ENCODE data around the gene INSIG1. TPM values are rescaled to one million over a fixed set of nuclear protein-coding genes. Genes with fewer than 3 reads are reported as not detected.

The INSIG1 gene
- total RNA-seq, 1 donor from 2014 or later, result 90.7 TPM

- no peak overlapping the region for H3K4me3 ChIP-seq
- H3K9me3 ChIP-seq, result no peaks in the 10 kb centered on the region
- no peaks in the 10 kb centered on the region for H3K4me1 ChIP-seq
- H3K27me3 ChIP-seq, result peaks cover 5% of the 10 kb centered on the region
- ATAC-seq, result no peak
- no peaks in the 10 kb centered on the region for H3K36me3 ChIP-seq
- intact Hi-C loops (cut with DNase I), result loop anchor here (10.0 kb wide), 2 partner anchors 161 to 421 kb away; no protein-coding TSS in a partner anchor
- TF ChIP-seq CTCF (IDR thresholded peaks at IDR 0.05), result no peak
- no peak overlapping the region for H3K27ac ChIP-seq
- no peak for DNase-seq
Observed at GRCh38 chr7:155345490-155345889, 47.8 kb downstream of the INSIG1 start.

- H3K4me1 ChIP-seq, result no peaks in the 10 kb centered on the region
- no peaks in the 10 kb centered on the region for H3K9me3 ChIP-seq
- peaks cover 9% of the 10 kb centered on the region for H3K27me3 ChIP-seq
- no peak for TF ChIP-seq CTCF (IDR thresholded peaks at IDR 0.05)
- no peaks in the 10 kb centered on the region for H3K36me3 ChIP-seq
- DNase-seq (no peak), ATAC-seq (no peak)
- intact Hi-C loops (cut with DNase I), result loop anchor here (10.0 kb wide), 2 partner anchors 161 to 421 kb away; no protein-coding TSS in a partner anchor
- no peak overlapping the region for H3K4me3 ChIP-seq
- H3K27ac ChIP-seq, result no peak overlapping the region
Observed at GRCh38 chr7:155346285-155346684, 48.6 kb downstream of the INSIG1 start.

GRCh38 chr7:155348806-155349205 lies 51.1 kb downstream of the INSIG1 start:
- Histone ChIP-seq H3K9me3 (no peaks in the 10 kb centered on the region), H3K4me3 (no peak overlapping the region), H3K27ac (no peak overlapping the region), H3K27me3 (peaks cover 11% of the 10 kb centered on the region), H3K4me1 (no peaks in the 10 kb centered on the region), H3K36me3 (no peaks in the 10 kb centered on the region)
- DNase-seq (no peak), ATAC-seq (no peak)
- TF ChIP-seq CTCF (IDR thresholded peaks at IDR 0.05), result no peak
- intact Hi-C loops (cut with DNase I), result loop anchor here (10.0 kb wide), 2 partner anchors 164 to 424 kb away; no protein-coding TSS in a partner anchor

- Histone ChIP-seq H3K9me3 (no peaks in the 10 kb centered on the region), H3K4me1 (no peaks in the 10 kb centered on the region), H3K4me3 (no peak overlapping the region), H3K36me3 (no peaks in the 10 kb centered on the region), H3K27me3 (peaks cover 11% of the 10 kb centered on the region), H3K27ac (no peak overlapping the region)
- ATAC-seq, result peak; percentile 6
- intact Hi-C loops (cut with DNase I), result loop anchor here (10.0 kb wide), 2 partner anchors 165 to 425 kb away; no protein-coding TSS in a partner anchor
- TF ChIP-seq CTCF (IDR thresholded peaks at IDR 0.05), result no peak
- DNase-seq, result peak; percentile 68
Observed at GRCh38 chr7:155349601-155350331, 52.1 kb downstream of the INSIG1 start.

- Histone ChIP-seq H3K36me3 (no peaks in the 10 kb centered on the region), H3K27me3 (peaks cover 14% of the 10 kb centered on the region), H3K4me3 (no peak overlapping the region), H3K4me1 (no peaks in the 10 kb centered on the region), H3K9me3 (no peaks in the 10 kb centered on the region), H3K27ac (no peak overlapping the region)
- ATAC-seq (no peak), DNase-seq (no peak)
- intact Hi-C loops (cut with DNase I), result no loop called here
- TF ChIP-seq CTCF (IDR thresholded peaks at IDR 0.05), result no peak
Observed at GRCh38 chr7:155351120-155351870, 53.6 kb downstream of the INSIG1 start.

Measured in upper lobe of right lung (tissue), 1 donor.